HG02571 (cell line): Measurements from ENCODE around the gene SNX18.
"Not testable (repeated sequence)": the region's sequence is repeated elsewhere in the genome, so short reads cannot be mapped to it uniquely, and the experiment has no call there.

Experiments used
- ATAC-seq: cut with Tn5 transposase; IDR thresholded peaks from one replicate; pipeline ENCODE4 v1.9.1; 2021; ENCODE audit warnings: mild to moderate bottlenecking, moderate library complexity; ENCODE audit not compliant: unreplicated experiment

The SNX18 gene

DNA sequence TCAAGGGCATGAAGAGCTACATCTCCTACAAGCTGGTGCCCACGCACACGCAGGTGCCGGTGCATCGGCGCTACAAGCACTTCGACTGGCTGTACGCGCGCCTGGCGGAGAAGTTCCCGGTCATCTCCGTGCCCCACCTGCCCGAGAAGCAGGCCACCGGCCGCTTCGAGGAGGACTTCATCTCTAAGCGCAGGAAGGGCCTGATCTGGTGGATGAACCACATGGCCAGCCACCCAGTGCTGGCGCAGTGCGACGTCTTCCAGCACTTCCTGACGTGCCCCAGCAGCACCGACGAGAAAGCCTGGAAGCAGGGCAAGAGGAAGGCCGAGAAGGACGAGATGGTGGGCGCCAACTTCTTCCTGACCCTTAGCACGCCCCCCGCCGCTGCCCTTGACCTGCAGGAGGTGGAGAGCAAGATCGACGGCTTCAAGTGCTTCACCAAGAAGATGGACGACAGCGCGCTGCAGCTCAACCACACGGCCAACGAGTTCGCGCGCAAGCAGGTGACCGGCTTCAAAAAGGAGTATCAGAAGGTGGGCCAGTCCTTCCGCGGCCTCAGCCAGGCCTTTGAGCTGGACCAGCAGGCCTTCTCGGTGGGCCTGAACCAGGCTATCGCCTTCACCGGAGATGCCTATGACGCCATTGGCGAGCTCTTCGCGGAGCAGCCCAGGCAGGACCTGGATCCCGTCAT, 1.4 kb downstream of the SNX18 start:
- no peak for ATAC-seq

DNA sequence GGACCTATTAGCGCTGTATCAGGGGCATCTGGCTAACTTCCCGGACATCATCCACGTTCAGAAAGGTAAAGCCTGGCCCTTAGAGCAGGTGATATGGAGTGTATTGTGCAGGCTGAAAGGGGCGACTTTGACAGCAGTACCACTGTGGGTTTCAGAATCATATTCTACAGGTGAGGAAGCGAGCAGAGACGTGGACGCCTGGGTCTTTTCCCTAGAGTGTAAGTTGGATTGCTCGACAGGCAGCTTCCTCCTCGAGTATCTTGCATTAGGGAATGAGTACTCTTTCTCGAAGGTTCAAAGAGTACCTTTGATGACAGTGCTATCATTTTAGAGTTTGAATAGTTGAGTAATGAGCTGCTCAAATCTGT, 1.9 kb downstream of the SNX18 start:
- no peak for ATAC-seq

DNA sequence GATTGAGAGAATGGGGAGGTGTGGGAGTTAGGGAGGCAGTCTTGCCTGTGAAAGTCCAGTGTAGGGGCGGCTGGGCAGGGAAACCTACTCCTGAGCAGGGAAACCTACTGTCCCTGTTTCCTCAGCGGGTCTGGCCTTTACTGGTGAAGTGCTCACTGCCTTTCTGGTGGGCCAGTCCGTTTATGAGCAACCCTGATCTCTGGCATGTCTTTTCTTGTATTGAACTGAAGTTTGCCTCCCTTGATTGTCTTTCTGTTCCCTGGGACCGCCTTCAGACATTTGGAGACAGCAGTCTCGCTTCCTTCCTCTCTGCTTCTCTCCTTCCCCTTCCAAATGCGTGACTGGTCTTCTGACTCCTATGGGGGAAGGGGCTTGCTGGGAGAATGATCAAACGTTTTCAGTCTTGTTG, 2.9 kb downstream of the SNX18 start:
- no peak for ATAC-seq

DNA sequence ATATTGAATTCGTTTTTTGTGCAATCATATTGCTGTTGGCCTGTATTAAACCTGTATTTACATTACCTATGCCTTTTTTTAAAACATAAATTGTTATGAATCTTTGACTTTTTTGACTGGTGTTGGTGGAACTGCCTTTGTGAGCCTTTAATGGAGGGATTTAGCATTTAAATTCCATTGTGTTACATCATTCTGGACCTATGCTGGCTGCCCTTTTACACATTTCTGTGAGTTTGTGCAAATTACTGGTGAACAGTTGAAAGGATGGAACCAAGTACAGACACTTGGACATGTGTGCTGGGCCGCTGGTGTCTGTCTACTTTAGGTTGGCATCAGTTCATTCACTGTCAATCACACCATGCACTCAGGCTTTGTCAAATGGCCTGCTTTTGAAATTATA, 3.4 kb downstream of the SNX18 start:
- ATAC-seq: no peak

DNA sequence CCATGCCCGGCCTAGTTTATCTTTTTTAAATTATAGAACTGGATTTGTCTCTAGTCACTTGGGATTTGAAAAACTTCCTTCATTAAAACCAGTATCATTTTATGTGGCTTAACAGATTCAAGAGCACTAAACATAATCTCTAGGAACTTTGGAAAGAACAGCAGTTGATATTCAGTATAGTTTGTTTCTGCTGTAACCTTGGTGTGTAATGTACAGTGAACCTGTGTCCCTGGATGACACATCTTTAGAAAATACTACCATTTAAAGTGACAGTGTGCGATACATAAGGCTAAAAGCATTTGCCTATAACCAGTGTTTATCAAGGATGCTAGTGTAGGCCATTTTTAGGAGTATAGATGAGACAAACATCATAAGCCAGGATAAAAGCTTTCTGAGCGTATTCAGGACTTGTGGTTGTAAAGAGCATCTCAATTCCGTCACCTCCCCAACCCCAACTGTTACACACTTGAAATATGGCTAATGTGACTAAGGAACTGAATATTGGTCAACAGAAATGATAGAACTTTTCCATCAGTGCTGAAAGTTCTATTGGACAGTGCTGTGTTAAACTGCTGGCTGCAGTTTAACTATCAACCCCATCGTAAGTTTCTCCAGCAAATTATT, 4.4 kb downstream of the SNX18 start:
- no peak for ATAC-seq

DNA sequence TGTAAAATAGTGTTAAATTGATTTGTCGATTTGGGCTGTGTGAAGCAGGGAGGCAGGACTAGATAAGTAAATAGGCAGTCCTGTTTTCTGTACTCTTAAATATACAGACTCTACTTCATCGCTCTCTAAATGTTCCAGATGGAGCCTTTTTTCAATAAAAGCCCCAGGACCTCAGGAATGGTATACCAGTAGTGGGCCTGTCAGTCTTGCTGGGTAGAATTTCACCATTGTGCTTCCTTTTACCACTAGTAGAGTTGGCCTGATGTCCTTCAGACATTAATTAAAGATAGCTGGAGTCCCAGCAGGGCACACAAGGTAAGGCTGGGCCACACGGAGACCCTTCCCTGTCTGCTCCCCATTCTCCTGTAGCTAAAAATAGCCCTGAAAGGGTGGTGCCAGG, 6.0 kb downstream of the SNX18 start:
- ATAC-seq: no peak

DNA sequence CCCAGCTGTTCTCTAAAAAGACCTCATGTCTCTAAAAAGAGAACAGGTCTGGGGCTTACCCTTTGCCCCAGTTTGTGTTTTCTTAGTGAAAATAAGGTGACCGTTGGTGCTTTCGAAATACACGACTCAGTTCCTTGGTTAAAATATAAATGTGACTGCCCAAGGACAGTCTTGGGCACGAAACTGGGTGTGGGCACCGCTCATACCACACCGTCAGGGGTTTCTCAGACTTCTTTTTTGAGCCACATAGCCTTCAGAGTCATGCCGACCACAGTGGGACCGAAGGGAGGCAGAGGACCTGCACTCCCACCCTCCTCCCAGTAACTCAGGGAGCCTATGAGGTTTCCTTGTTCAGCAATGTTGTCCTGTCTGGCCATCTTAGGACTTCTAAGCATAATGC, 6.5 kb downstream of the SNX18 start:
- ATAC-seq: no peak

DNA sequence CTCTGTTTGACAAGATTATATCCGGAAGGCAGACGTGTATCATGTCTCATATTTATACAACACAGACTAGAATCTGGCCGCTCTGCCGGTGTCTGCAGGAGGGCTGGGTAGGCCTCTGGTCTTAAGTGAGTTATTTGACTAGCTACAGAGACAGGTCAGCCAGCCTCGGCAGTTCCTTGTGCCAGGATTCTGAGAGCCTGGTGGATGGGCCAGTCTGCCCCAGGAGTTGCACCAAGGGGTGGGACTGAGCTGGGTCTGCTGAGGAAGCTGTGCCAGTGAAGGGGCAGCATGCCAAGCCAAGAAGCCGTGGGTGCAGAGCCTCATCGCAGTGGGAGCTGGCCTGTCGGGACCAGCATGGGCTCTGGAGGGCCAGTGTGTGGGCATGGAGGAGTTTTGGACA, 7.1 kb downstream of the SNX18 start:
- ATAC-seq: no peak

DNA sequence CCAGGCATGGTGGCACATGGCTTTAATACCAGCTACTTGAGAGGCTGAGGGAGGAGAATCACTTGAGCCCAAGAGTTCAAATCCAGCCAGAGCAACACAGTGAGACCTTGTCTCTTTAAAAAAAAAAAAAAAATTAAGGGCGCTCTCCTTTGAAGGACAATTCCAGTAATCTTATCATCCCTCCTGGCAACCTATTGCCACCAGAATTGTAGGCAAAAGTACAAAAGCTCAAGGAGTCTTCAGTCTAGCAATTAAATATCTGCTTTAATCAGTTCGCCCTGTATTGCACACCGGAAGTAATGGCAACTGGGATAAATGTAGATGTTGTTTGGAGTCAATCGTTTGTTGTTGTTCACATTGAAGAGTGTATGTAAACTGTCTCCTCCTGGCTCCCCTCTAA, 7.7 kb downstream of the SNX18 start:
- ATAC-seq: no peak

DNA sequence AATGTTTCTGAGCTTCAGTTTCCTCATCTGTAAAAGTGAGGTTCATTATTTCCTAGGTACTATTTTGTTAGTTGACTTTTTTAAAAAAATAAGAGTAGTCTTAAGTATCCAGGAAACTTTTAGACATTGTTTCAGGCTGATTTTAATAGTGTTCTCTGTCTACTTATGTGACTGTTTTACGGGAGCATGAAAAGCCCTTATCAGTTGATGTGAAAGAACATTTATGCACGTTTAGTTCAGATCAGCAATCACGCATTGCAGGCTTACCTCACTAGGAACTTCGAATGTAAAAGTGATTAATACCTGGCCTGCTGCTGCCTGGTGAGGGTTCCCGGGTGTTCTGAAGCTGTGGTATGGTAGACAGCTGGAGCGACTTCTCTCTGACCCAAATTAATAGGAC, 8.1 kb downstream of the SNX18 start:
- ATAC-seq: no peak

DNA sequence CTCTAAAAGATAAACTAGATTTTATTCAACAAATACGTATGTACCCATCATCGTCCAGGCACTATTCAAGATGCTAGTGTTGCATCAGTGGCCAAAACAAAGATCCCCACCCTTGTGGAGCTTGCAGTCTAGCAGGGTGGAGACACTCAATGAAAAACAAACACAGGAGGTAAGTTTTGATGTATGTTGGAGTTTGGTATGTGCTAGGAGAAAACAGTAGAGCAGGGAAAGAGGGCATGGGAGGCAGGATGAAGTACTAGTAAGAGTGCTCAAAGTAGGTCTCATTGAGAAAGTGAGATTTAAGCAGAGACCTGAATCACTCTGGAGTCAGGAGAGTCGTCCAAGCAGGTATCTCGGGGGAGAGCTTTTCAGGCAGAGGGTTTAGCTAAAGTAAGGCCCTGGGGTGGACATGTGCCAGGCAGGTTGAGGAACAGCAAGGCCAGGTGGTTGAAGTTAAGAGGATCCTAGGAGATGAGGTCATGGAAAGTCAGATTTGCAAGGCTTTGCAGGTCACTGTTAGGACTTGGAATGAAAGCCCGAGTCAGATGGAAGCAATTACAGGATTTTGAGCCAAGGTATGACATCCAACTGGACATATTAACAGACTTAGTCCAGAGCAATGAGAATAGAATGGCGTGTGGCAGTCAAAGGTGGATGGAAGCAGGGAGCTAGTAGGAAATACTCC, 9.2 kb downstream of the SNX18 start:
- no peak for ATAC-seq

DNA sequence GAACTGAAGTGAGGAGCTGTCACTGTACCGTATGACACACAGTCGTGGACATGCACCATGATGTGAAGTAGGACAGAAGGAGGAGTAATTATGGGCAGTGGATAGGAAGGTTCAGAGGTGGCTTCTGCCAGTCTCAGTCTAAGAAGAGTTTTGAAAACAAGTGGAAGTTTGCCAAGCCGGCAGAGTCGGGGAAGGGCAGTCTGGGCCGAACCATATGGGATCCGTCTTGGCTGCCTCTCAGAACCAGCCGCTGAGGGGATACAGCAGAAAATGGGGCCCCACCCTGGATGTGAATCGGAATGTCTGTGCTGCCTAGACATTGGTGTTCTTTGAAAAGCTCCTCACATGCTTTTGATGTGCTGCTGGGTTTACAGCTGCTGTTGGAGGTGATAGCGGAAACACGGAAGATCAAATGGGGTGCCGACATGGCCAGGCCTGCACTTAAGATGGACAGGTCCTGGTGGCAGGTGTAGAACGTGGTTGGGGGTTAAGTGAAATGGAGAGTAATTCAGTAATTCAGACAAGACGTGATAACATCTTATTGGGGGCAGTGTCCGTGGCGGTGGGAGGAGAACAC, 11.2 kb downstream of the SNX18 start:
- ATAC-seq: no peak

DNA sequence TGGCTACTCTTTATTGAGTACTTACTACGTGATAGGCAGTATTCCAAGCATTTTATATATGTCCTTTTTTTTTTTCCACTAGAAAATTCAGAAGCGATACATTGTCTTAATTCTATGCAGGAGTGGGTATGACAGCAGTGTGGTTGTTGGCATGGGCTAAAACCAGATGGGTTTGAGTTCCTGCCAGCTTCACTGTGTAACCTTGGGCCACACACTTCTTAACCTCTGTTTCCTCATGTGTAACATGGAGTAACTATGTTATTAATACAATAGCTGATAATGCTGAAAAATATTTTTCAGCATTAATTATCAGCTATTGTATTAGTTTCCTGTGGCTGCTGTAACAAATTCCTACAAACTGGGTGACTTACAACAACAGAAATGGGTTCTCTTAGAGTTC, 12.0 kb downstream of the SNX18 start:
- no peak for ATAC-seq

DNA sequence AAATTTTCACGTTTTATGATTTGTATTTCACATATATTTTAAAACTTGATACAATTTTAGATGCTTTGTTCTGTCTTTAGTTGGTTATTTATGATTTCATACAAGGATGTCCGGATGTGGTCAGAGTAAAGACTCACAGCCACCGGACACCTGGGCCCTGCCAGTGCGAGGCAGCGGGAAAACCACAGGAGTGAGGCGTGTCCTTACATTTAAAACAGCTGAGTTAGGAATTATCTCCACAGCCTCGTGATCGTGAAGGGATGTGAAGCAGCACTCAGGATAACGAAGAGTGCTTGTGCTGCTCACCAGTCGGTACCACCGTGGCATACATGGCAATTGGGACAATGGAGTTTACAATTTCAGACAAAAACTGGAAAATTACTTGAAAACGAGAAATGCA, 14.0 kb downstream of the SNX18 start:
- no peak for ATAC-seq

DNA sequence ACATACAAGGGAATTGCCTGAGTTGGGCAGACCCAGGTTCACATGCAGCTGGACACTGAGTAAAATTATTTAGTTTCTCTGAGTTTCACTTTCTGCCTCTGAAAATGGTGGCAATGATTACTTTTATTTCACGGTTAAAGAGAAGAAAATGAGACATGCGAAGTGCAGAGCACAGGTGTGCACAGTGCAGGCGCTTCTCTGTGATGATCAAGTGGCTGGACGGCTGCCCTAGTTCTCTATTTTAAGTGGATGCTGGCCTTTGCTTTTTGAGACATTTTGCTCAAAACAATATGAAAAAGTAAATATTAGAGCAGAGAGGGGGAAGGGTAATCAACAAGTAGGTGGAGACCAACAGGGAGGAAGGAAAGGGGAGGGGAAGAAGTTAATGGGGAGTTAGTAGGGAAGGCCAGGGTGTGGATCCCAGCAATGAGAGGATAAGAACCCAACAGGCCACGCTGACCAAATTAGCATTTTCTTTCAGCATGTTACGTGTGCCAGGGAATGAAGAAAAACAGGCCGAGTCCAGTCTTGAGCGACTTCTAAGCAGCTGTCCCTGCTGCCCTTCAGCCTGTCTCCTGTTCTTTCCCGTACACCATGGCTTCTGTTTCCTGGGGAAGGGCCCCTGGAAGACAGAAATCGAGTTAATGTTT, 16.1 kb downstream of the SNX18 start:
- no peak for ATAC-seq

DNA sequence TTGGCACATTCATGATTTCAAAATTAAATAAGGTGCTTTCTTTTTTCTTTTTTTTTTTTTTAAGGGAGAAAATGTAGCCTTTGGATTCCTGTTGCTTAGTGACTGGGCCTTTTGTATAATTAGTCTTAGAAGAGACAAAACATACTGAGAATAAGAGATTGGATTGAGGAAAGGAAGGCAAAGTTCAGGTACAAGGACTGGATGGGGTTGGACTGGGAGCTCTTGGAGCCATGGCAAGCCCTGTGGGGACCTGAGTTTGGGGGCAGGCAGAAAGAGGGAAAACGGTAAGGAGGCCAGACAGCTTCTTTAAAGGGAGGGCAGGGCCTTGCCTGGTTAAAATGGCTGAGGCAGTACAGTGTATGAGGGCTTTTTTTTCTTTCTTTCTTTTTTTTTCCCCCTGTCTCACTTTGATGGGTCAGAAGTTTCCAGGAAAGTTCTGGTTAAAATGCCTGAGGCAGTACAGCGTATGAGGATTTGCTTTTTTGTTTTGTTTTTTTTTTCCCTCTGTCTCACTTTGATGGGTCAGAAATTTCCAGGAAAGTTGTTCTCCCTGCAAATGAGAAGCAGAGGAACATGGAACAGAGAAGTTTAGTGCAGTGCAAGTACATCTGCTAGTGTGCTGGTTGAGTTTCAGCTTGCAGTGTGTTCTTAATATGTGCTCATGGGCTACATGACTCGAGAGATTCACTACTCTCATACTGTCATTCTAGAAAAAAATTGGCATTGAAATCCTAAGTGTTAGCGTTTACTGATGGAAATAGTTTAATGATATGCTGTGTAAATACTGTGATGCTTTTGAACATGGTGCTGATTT, 16.8 kb downstream of the SNX18 start:
- no peak for ATAC-seq

DNA sequence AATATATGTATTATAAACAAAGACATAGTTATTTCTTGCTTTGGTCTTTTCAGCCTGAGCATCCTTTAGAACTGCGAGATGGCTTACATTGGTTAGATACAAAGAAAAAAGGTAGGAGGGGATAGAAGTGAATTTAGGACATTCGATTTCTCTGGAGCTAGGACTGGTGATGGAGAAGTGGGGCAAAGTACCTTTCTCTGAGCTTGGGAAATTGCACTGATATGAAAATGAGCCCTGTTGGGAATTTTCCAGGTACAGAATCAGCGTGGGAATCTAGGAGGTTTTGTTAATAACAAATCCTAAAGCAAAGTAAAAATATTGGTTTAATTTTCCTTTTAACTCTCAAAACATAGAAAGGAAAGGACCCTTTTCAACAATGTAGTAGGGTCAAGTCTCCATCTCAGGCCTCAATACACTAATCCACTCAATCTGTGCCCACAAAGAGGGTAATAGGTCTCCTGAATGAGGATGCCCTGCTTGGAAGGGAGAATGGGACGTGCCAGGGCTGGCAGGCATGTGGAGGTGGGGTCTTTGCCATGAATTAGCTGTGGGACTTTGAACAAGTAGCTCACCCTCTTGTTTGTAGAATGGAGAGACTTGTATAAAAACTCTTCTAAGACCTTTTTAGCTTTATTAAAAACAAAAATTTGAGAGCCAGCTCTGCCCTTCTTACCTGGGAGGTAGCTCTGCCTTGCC, 17.7 kb downstream of the SNX18 start:
- ATAC-seq: no peak

DNA sequence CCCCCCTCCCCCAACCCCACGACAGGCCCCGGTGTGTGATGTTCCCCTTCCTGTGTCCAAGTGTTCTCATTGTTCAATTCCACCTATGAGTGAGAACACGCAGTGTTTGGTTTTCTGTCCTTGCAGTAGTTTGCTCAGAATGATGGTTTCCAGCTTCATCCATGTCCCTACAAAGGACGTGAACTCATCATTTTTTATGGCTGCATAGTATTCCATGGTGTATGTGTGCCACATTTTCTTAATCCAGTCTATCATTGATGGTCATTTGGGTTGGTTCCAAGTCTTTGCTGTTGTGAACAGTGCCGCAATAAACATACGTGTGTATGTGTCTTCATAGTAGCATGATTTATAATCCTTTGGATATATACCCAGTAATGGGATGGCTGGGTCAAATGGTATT, 18.8 kb downstream of the SNX18 start:
- not testable (repeated sequence) for ATAC-seq

DNA sequence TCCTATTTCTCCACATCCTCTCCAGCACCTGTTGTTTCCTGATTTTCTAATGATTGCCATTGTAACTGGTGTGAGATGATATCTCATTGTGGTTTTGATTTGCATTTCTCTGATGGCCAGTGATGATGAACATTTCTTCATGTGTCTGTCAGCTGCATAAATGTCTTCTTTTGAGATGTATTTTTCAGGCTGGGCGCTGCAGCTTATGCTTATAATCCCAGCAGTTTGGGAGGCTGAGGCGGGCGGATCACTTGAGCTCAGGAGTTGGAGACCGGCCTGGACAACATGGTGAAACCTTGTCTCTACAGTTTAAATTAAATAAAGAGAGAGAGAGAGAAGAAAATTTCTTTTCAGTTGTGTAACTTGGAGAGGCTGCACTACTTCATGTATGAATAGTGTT, 19.3 kb downstream of the SNX18 start:
- ATAC-seq: not testable (repeated sequence)

DNA sequence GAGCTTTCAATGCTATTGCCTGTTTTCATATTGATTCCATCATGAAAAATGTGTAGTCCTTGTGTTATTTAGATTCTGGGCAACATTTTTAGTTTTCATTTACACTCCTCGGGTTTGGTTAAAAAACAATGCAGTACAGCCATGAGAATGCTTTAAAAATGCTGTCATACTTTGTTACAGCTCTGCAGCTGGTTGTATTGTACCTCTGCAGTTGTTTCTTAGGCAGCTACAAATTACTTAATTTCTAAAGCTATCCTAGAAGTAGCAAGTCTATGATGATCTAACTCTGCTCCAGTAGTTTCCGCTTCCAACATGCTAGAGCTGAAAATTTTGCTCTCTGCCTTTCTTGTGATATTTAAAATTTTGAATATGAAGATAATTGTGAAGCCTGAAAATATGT, 20.2 kb downstream of the SNX18 start:
- no peak for ATAC-seq
